Measurements from ENCODE around the gene ICAM2.
"Not testable (repeated sequence)": the region's sequence is repeated elsewhere in the genome, so short reads cannot be mapped to it uniquely, and the experiment has no call there.

The ICAM2 gene

DNA sequence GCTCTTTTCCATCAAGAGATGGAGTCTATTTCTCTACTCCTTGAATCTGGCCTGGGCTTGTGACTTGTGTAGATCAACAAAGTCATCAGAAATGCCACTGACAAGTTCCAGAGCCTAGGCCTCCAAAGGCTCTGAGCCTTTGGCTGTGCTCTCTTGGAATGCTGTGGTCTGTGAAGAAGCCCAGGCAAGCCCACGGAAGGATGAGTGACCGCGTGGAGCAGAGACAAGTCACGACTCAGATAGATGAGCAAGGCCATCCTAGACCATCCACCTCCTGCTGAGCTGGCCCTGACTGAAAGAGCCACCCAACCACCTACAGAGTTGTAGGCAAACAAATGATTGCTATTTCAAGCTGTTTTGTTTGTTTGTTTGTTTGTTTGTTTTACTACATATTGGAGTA lies 11.6 kb upstream of the ICAM2 start:
- H3K9me3 ChIP-seq (ENCODE audit: control insufficient read depth in 5 of 5, low read length in 5 of 5), result no peaks in the 10 kb centered on the region
- no peaks in the 10 kb centered on the region for H3K4me1 ChIP-seq (ENCODE audit: control insufficient read depth in 5 of 5, insufficient read depth in 5 of 5, low read length in 5 of 5)
- no peaks in the 10 kb centered on the region for H3K36me3 ChIP-seq (ENCODE audit: control insufficient read depth in 5 of 5, insufficient read depth in 5 of 5, low read length in 5 of 5)
- H3K27me3 ChIP-seq (ENCODE audit: control insufficient read depth in 5 of 5, insufficient read depth in 4 of 5, low read length in 5 of 5), result no peaks in the 10 kb centered on the region
- no peak overlapping the region for H3K9ac ChIP-seq (ENCODE audit: low read length in 5 of 5)
- H3K4me3 ChIP-seq (ENCODE audit: low read depth in 1 of 5, low read length in 5 of 5), result no peak overlapping the region
- no peak overlapping the region for H3K27ac ChIP-seq (ENCODE audit: low read depth, low read length)

DNA sequence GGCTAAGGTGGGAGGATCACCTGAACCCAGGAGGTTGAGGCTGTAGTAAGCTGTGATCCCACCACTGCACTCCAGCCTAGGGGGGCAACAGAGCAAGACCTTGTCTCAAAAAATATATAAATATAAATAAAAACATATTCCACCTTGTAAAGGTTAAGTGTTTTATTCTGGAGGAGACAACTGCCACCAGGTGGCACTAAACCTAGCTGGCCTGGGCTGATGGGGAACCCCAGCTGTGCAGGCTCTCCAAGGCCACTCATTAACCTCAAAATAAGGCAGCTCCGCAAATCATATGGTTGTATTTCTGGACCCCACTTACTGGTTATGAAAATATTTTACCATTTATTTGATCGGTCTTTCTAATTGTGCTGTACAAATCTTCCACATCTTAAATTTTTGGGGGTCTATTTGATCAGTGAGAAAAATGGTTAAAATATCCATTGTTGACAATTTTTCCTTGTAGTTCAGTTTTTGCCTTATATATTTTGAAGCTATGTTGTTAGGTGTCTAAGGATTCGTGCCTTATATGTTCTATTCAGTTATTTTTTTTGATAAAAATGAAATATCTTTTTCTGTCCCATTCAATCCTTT lies 8.5 kb upstream of the ICAM2 start:
- no peaks in the 10 kb centered on the region for H3K27me3 ChIP-seq (ENCODE audit: control insufficient read depth in 5 of 5, insufficient read depth in 4 of 5, low read length in 5 of 5)
- H3K4me1 ChIP-seq (ENCODE audit: control insufficient read depth in 5 of 5, insufficient read depth in 5 of 5, low read length in 5 of 5), result peaks cover 7 to 20% (median 10%) of the 10 kb centered on the region in 5 donors
- H3K36me3 ChIP-seq (ENCODE audit: control insufficient read depth in 5 of 5, insufficient read depth in 5 of 5, low read length in 5 of 5), result no peaks in the 10 kb centered on the region
- no peak overlapping the region for H3K9ac ChIP-seq (ENCODE audit: low read length in 5 of 5)
- H3K9me3 ChIP-seq (ENCODE audit: control insufficient read depth in 5 of 5, low read length in 5 of 5), result no peaks in the 10 kb centered on the region
- no peak overlapping the region for H3K27ac ChIP-seq (ENCODE audit: low read depth, low read length)
- H3K4me3 ChIP-seq (ENCODE audit: low read depth in 1 of 5, low read length in 5 of 5), result no peak overlapping the region

DNA sequence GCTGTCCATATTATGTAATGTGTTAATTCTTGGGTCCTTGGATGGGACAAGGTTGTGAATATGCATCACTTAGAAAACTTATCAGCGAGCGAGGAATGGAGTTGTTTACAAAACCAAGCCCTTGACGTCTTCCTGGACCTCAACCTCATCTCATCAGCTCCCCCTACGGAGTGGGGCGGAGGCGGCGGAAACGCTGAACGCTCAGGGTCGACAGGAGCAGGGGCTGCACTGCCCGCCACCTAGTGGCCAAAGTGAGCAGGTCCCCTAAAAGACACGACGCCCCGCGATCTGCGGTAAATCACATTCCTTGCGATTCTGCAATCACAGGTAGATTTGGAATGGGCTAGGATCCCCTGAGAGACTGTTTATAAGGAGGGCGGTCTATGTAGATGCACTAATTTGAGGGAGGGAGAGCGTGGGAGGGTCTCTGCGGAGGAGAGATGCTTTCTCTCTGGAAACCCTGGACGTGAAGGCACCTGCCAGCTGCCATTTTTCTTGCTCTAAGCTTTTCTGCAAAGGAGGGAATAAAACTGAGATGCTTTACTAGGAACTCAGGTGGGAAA lies 5.4 kb upstream of the ICAM2 start:
- H3K36me3 ChIP-seq (ENCODE audit: control insufficient read depth in 5 of 5, insufficient read depth in 5 of 5, low read length in 5 of 5), result no peaks in the 10 kb centered on the region
- peaks cover 7 to 24% (median 14%) of the 10 kb centered on the region in 5 donors for H3K4me1 ChIP-seq (ENCODE audit: control insufficient read depth in 5 of 5, insufficient read depth in 5 of 5, low read length in 5 of 5)
- H3K9me3 ChIP-seq (ENCODE audit: control insufficient read depth in 5 of 5, low read length in 5 of 5), result no peaks in the 10 kb centered on the region
- H3K4me3 ChIP-seq (ENCODE audit: low read depth in 1 of 5, low read length in 5 of 5), result peak overlapping the region; percentile 7 to 46 (median 31)
- peak overlapping the region in 1 of 5 donors; percentile 62 for H3K9ac ChIP-seq (ENCODE audit: low read length in 5 of 5)
- H3K27ac ChIP-seq (ENCODE audit: low read depth, low read length), result no peak overlapping the region
- no peaks in the 10 kb centered on the region for H3K27me3 ChIP-seq (ENCODE audit: control insufficient read depth in 5 of 5, insufficient read depth in 4 of 5, low read length in 5 of 5)

DNA sequence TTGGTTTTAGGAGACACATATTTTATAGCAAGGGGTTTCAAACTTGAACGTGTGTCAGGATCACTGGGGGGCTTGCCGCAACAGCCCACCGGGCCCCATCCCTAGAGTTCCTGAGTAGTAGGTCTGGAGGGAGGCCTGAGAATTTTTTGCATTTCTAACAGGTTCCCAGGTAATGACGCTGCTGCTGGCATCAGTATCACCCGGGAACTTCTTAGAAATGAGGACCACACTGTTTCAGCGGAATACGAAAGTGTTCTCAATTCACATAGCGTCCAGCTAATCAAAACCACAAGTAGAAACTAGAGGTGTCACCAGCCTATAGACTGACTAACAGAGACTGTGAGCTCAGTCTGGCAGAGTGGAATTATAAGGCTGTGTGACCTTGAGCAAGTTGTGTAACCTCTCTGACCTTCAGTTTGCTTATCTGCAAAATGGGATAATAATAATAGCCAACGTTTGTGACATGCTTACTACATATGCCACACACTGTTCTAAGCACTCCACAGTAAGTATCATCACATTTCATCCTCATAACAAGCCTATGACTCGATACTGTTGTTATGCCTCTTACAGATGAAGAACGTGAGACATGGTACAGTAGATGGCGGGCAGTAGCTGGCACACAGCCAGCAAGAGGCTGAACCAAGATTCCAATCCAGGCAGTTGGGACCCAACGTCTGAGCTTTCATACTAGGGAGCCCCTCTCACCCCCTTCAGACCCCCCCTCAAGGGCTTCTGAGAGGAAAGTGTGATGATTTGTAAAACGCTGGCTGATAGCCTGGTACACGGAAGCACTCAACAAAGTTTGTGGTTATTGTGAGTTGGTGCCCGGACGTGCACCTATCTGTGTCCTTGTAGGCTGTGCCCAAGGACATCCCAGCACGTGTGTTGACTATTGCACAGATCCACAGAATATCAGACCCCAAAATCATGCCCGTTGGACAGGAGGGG lies 4.6 kb upstream of the ICAM2 start:
- Histone ChIP-seq H3K9me3 (ENCODE audit: control insufficient read depth in 5 of 5, low read length in 5 of 5) (no peaks in the 10 kb centered on the region), H3K27me3 (ENCODE audit: control insufficient read depth in 5 of 5, insufficient read depth in 4 of 5, low read length in 5 of 5) (no peaks in the 10 kb centered on the region), H3K4me3 (ENCODE audit: low read depth in 1 of 5, low read length in 5 of 5) (peak overlapping the region in 3 of 5 donors; percentile 7 to 36 (median 29)), H3K4me1 (ENCODE audit: control insufficient read depth in 5 of 5, insufficient read depth in 5 of 5, low read length in 5 of 5) (peaks cover 10 to 26% (median 19%) of the 10 kb centered on the region in 5 donors), H3K36me3 (ENCODE audit: control insufficient read depth in 5 of 5, insufficient read depth in 5 of 5, low read length in 5 of 5) (no peaks in the 10 kb centered on the region), H3K9ac (ENCODE audit: low read length in 5 of 5) (no peak overlapping the region), H3K27ac (ENCODE audit: low read depth, low read length) (peak overlapping the region; percentile 20)

DNA sequence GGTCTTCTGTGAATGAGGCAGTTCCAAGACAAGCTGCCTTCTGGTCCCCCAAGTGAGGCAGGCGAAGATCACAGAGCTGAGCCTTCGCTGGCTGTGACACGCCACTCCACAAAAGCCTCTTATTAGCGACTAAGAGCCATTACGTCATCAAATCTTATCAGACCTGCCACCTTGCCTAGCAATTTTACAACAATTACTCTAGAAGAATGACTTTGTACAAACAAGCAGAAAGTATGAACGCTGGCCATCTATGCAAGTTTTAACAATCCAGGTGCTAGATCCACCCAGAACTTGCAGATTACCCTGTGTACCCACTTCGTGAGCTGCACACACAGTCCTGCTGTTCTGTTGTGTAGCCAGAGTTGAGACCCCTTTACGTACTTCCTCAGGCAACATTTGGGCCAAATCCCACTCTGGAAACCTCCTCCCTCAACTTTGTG lies 3.8 kb upstream of the ICAM2 start:
- Histone ChIP-seq H3K4me3 (ENCODE audit: low read depth in 1 of 5, low read length in 5 of 5) (no peak overlapping the region), H3K9ac (ENCODE audit: low read length in 5 of 5) (no peak overlapping the region), H3K27me3 (ENCODE audit: control insufficient read depth in 5 of 5, insufficient read depth in 4 of 5, low read length in 5 of 5) (no peaks in the 10 kb centered on the region), H3K4me1 (ENCODE audit: control insufficient read depth in 5 of 5, insufficient read depth in 5 of 5, low read length in 5 of 5) (peaks cover 12 to 33% (median 24%) of the 10 kb centered on the region in 5 donors), H3K9me3 (ENCODE audit: control insufficient read depth in 5 of 5, low read length in 5 of 5) (no peaks in the 10 kb centered on the region), H3K36me3 (ENCODE audit: control insufficient read depth in 5 of 5, insufficient read depth in 5 of 5, low read length in 5 of 5) (no peaks in the 10 kb centered on the region), H3K27ac (ENCODE audit: low read depth, low read length) (peak overlapping the region; percentile 20)

DNA sequence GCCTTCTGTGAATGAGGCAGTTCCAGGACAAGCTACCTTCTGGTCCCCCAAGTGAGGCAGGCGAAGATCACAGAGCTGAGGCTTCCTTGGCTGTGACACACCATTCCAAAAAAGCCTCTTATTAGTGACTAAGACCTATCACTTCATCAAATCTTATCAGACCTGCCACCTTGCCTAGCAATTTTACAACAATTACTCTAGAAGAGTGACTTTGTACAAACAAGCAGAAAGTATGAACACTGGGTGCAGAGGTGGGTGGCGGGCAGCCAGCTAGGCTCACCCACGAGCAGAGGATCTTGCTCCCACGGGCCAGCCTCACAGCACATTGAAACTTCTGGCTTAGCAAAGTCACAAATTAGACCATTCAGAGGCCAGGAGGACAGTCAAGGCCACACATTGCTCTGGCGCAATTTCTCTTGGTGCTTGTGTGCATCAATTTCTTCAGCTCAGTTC lies 2.2 kb upstream of the ICAM2 start:
- Histone ChIP-seq H3K36me3 (ENCODE audit: control insufficient read depth in 5 of 5, insufficient read depth in 5 of 5, low read length in 5 of 5) (no peaks in the 10 kb centered on the region), H3K4me3 (ENCODE audit: low read depth in 1 of 5, low read length in 5 of 5) (no peak overlapping the region), H3K9ac (ENCODE audit: low read length in 5 of 5) (no peak overlapping the region), H3K27me3 (ENCODE audit: control insufficient read depth in 5 of 5, insufficient read depth in 4 of 5, low read length in 5 of 5) (no peaks in the 10 kb centered on the region), H3K4me1 (ENCODE audit: control insufficient read depth in 5 of 5, insufficient read depth in 5 of 5, low read length in 5 of 5) (peaks cover 12 to 35% (median 24%) of the 10 kb centered on the region in 5 donors), H3K27ac (ENCODE audit: low read depth, low read length) (peak overlapping the region; percentile 50), H3K9me3 (ENCODE audit: control insufficient read depth in 5 of 5, low read length in 5 of 5) (no peaks in the 10 kb centered on the region)

DNA sequence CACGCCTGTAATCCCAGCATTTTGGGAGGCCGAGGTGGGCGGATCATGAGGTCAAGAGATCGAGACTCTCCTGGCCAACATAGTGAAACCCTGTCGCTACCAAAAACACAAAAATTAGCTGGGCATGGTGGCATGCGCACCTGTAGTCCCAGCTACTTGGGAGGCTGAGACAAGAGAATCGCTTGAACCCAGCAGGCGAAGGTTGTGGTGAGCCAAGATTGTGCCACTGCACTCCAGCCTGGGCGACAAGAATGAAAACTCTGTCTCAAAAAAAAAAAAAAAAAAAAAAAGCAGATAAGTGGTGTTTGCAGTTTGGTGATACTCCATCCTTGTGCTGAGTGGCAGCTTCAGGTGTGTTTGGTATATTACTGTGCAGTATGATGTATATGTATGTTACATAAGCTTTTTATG lies 877 bp downstream of the ICAM2 start:
- not testable (repeated sequence) for H3K9me3 ChIP-seq (ENCODE audit: control insufficient read depth in 5 of 5, low read length in 5 of 5); H3K36me3 ChIP-seq (ENCODE audit: control insufficient read depth in 5 of 5, insufficient read depth in 5 of 5, low read length in 5 of 5); H3K27me3 ChIP-seq (ENCODE audit: control insufficient read depth in 5 of 5, insufficient read depth in 4 of 5, low read length in 5 of 5)
- Histone ChIP-seq H3K4me3 (ENCODE audit: low read depth in 1 of 5, low read length in 5 of 5) (peak overlapping the region; percentile 66 to 89 (median 79)), H3K27ac (ENCODE audit: low read depth, low read length) (peak overlapping the region; percentile 90), H3K4me1 (ENCODE audit: control insufficient read depth in 5 of 5, insufficient read depth in 5 of 5, low read length in 5 of 5) (peaks cover 4 to 40% (median 28%) of the 10 kb centered on the region in 5 donors), H3K9ac (ENCODE audit: low read length in 5 of 5) (peak overlapping the region in 4 of 5 donors; percentile 21 to 86 (median 80))

DNA sequence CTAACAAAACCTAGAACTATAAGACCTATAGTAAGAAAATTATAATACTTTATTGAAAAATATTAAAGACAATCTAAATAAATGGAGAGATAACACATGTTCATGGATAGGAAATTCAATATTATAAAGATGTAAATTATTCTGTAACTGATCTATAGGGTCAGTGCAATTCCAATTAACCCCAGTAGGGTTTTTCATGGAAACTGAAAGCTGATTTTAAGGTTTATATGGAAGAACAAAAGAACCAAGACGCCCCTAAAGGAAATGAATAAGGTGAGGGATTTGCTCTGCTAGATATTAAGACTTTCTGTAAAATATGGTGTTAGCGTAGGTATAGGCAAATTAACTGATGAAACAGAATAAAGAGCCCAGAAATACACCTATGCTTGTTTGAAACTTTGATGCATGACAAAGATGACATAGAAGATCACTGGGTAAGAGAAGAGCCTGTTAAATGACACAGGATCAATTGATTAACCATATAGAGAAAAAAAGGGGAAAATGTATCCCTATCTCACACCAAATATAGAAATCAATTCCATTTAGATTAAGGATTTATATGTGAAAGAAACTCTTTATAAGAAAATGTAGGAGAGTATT lies 3.0 kb downstream of the ICAM2 start:
- peak overlapping the region in 1 of 5 donors; percentile 1 for H3K9ac ChIP-seq (ENCODE audit: low read length in 5 of 5)
- H3K27me3 ChIP-seq (ENCODE audit: control insufficient read depth in 5 of 5, insufficient read depth in 4 of 5, low read length in 5 of 5), result no peaks in the 10 kb centered on the region
- H3K4me1 ChIP-seq (ENCODE audit: control insufficient read depth in 5 of 5, insufficient read depth in 5 of 5, low read length in 5 of 5), result peaks cover 4 to 40% (median 28%) of the 10 kb centered on the region in 5 donors

DNA sequence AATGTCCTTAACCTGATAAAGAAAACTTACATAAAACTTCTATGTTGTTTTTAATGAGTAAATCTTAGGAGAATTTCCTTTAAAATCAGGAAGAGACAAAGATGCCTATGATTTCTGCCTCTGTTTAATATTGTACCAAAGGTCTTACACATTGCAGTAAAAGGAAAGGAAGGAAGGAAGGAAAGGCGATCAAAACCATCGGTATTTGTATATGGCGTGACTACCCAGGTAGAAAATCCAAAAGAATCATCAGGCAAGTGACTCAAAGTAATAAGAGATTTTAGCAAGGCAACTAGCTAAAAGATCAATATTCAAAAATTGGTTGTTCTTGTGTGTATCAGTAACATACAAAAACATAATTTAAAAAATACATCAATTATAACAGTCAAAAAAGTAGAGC lies 3.5 kb downstream of the ICAM2 start:
- no peaks in the 10 kb centered on the region for H3K9me3 ChIP-seq (ENCODE audit: control insufficient read depth in 5 of 5, low read length in 5 of 5)
- H3K4me1 ChIP-seq (ENCODE audit: control insufficient read depth in 5 of 5, insufficient read depth in 5 of 5, low read length in 5 of 5), result peaks cover 4 to 40% (median 28%) of the 10 kb centered on the region in 5 donors
- no peaks in the 10 kb centered on the region for H3K27me3 ChIP-seq (ENCODE audit: control insufficient read depth in 5 of 5, insufficient read depth in 4 of 5, low read length in 5 of 5)
- H3K36me3 ChIP-seq (ENCODE audit: control insufficient read depth in 5 of 5, insufficient read depth in 5 of 5, low read length in 5 of 5), result no peaks in the 10 kb centered on the region
- peak overlapping the region in 2 of 5 donors; percentile 32 to 66 for H3K9ac ChIP-seq (ENCODE audit: low read length in 5 of 5)
- H3K4me3 ChIP-seq (ENCODE audit: low read depth in 1 of 5, low read length in 5 of 5), result peak overlapping the region in 1 of 5 donors; percentile 21
- peak overlapping the region; percentile 90 for H3K27ac ChIP-seq (ENCODE audit: low read depth, low read length)

More for the DNA sequence above, 3.0 kb downstream of the ICAM2 start:
- Histone ChIP-seq H3K36me3 (ENCODE audit: control insufficient read depth in 5 of 5, insufficient read depth in 5 of 5, low read length in 5 of 5) (no peaks in the 10 kb centered on the region), H3K4me3 (ENCODE audit: low read depth in 1 of 5, low read length in 5 of 5) (no peak overlapping the region), H3K27ac (ENCODE audit: low read depth, low read length) (peak overlapping the region; percentile 90), H3K9me3 (ENCODE audit: control insufficient read depth in 5 of 5, low read length in 5 of 5) (no peaks in the 10 kb centered on the region)
